Colonic mucosa (tissue), 4 donors: ENCODE measurements around the gene MIA3. TPM values are rescaled to one million over a fixed set of nuclear protein-coding genes. Genes with fewer than 3 reads are reported as not detected.

Experiments
- DNase-seq: peaks from one replicate; pipeline ENCODE4 v3.0.0-alpha.2; 2020
- H3K27ac ChIP-seq: fragments of 200-600 bp; one replicate; pipeline ENCODE4 v1.8.0; 2021
- H3K27me3 ChIP-seq: fragments of 200-600 bp; one replicate; pipeline ENCODE4 v1.8.0; 2021
- H3K36me3 ChIP-seq: fragments of 200-600 bp; one replicate; pipeline ENCODE4 v1.8.0; 2021
- H3K4me1 ChIP-seq: fragments of 200-600 bp; one replicate; pipeline ENCODE4 v1.8.0; 2021; ENCODE audit warnings: mild to moderate bottlenecking
- H3K4me3 ChIP-seq: fragments of 200-600 bp; one replicate; pipeline ENCODE4 v1.8.0; 2021
- H3K9ac ChIP-seq, 2 donors: one replicate each; pipeline ENCODE4 v1.7.0; 2013; ENCODE audit warnings: control low read depth in 2 of 2, low read depth in 2 of 2, low read length in 2 of 2
- H3K9me3 ChIP-seq: fragments of 200-600 bp; one replicate; pipeline ENCODE4 v1.8.0; 2021
- intact Hi-C: fragments of 100-400 bp; cut with DNase I; formaldehyde crosslinking; loops from one replicate; pipeline ENCODE4 v1.14.1; 2022
- total RNA-seq, 2 donors: library from RNA; stranded (reverse); fragmentation: NEBNext Ultra II Directional in 1 of 2; extraction: Animal tissue kit (Norgen Biotek cat#: 25700) in 1 of 2; gene quantifications; one replicate each; pipeline ENCODE4 v1.2.1, GENCODE V29; 2021
- TF ChIP-seq, protein P1 (sequence below): fragments of 200-600 bp; IDR thresholded peaks from one replicate; pipeline ENCODE4 v1.8.0; 2022; ENCODE audit warnings: antibody characterized with exemption, mild to moderate bottlenecking
- donor health status: healthy.
- donor health status: DM: no; HTN: no; CAD: no.
- donor health status: DM: no; HTN: no; CAD: no.

The MIA3 gene
- total RNA-seq, 2 donors from 2014 or later = 63.5 to 92.4 TPM

DNA sequence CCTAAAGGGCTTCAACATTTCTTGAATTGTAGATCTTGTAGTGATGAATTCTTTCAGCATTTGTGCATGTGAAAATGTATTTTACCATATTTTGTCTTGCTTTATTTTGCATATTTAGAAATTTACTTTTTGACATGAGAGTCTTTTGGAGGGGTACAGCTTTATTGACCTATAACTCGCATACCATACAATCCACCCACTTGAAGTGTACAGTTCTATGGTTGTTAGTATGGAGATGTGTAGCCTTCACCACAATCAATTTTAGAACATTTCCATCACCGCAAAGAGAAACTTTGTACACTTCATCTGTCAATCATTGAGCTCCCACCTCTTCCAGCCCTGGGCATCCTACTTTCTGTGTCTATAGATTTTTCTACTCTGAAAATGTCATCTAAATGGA, 7.2 kb upstream of the MIA3 start:
- intact Hi-C loops = no loop called here
- Histone ChIP-seq H3K4me1 (no peaks in the 10 kb centered on the region), H3K9me3 (no peaks in the 10 kb centered on the region), H3K27me3 (no peaks in the 10 kb centered on the region), H3K9ac (no peak overlapping the region), H3K36me3 (no peaks in the 10 kb centered on the region), H3K27ac (no peak overlapping the region), H3K4me3 (no peak overlapping the region)
- no peak for DNase-seq
- TF ChIP-seq, protein P1, sequence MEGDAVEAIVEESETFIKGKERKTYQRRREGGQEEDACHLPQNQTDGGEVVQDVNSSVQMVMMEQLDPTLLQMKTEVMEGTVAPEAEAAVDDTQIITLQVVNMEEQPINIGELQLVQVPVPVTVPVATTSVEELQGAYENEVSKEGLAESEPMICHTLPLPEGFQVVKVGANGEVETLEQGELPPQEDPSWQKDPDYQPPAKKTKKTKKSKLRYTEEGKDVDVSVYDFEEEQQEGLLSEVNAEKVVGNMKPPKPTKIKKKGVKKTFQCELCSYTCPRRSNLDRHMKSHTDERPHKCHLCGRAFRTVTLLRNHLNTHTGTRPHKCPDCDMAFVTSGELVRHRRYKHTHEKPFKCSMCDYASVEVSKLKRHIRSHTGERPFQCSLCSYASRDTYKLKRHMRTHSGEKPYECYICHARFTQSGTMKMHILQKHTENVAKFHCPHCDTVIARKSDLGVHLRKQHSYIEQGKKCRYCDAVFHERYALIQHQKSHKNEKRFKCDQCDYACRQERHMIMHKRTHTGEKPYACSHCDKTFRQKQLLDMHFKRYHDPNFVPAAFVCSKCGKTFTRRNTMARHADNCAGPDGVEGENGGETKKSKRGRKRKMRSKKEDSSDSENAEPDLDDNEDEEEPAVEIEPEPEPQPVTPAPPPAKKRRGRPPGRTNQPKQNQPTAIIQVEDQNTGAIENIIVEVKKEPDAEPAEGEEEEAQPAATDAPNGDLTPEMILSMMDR = no peak

DNA sequence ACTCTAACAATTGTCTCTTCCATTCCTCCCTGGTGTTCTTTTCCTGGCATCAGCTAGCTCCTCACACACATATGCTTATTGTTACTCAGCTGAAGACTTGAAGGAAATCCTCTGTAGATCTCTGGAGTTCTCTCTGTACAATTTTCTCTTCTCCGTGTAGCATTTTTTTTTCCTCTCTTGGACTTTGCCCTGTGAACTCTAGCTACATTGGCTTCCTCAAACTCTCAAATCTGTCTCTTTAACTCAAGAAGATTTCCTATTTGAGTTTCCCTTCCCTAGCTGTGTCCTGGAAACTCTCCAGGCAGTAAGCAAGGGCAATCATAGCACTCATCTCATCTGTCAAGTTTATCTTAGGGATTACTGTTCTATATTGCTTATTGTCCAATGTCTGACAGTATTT, 4.3 kb upstream of the MIA3 start:
- H3K27ac ChIP-seq = peak overlapping the region; percentile 20
- no peaks in the 10 kb centered on the region for H3K27me3 ChIP-seq
- TF ChIP-seq, protein P1 = no peak
- H3K4me3 ChIP-seq = no peak overlapping the region
- intact Hi-C loops = no loop called here
- H3K4me1 ChIP-seq = no peaks in the 10 kb centered on the region
- DNase-seq = no peak
- no peak overlapping the region for H3K9ac ChIP-seq
- H3K36me3 ChIP-seq = no peaks in the 10 kb centered on the region
- no peaks in the 10 kb centered on the region for H3K9me3 ChIP-seq

DNA sequence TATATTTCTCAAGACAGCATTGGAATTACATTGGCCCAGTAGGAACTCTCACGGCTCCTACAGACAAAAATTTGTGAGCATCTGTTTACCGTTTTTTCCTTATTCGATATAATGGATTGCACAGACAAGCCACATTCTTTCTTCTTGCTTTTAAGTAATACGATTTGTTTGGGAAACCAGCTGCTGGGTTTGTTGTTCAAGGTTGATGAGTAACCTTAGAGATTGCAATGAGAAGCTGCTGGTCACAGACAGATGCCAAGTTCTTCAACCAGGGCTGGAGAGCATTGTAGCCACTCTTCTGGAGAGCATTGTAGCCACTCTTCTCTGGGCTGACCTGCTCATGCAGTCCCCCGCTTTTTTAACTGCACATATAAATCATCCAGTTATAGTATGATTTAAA, 1.4 kb upstream of the MIA3 start:
- Histone ChIP-seq H3K9me3 (no peaks in the 10 kb centered on the region), H3K9ac (no peak overlapping the region), H3K4me3 (no peak overlapping the region), H3K36me3 (no peaks in the 10 kb centered on the region), H3K4me1 (no peaks in the 10 kb centered on the region), H3K27me3 (no peaks in the 10 kb centered on the region), H3K27ac (no peak overlapping the region)
- TF ChIP-seq, protein P1 = no peak
- intact Hi-C loops = no loop called here
- DNase-seq = no peak

DNA sequence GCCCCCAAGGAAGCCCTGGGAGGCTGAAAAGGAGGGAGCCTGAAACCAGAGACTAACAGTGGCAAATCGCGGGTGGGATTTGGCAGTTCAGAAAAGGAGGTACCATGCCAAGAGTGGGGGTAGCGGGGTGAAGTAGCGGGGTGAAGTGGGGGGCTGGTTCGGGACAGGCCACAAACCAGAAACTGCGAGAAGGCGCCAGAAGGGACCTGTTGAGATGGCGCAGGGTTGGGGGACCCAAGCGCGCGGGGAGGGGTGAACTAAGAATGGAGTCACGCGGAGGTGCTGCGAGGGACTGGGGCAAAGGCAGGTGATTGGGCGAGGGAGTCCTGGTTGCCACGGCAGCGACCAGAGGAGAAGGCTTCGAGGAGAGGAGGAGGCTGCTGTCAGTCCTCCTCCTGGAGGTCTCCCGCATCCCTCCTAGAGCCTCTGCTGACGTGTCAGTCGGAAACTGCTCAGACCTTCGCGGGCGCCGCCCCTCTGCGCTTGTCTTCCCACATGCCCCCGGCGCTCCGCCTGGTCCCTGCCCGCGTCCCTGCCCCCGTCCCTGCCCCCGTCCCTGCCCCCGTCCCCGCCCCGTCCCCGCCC, 438 bp upstream of the MIA3 start:
- Histone ChIP-seq H3K9me3 (no peaks in the 10 kb centered on the region), H3K9ac (peak overlapping the region; percentile 54 to 56), H3K27me3 (no peaks in the 10 kb centered on the region), H3K4me3 (peak overlapping the region; percentile 44), H3K36me3 (no peaks in the 10 kb centered on the region), H3K27ac (peak overlapping the region; percentile 50), H3K4me1 (no peaks in the 10 kb centered on the region)
- TF ChIP-seq, protein P1 = no peak
- peak; percentile 92 for DNase-seq
- intact Hi-C loops = no loop called here

DNA sequence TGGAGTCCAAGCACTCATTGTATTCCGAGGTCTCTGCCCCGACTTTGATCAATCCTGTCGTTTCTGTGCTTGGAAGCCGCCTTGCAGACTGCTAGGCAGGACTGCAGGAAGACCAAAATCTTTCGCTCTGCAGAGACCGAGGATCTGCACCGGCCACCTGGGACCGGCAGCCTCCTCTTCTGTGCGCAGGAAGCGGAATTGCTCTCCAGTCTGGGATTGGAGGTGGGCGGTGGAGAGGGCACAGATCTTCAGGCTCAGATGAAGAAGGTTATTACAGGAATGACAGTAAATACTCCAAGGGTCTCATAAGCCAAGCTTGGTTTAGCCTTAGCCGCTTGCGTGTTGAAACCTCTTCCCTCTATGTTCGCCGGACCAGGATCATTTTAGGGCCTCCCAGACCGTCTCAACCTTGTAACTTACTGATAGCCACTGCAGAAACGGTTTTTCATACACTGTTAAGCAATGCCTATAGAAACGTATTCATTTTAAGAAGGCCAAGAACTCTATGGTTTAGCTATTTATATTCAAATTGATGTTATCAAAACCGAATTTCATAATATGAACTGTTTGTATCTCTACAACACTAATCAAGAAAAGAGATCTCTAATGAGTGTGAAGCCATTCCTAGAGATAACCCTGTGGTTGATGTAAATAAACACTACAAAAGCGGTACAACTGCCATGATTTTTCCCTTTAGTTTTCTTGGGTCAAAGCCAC, 1.1 kb downstream of the MIA3 start:
- Histone ChIP-seq H3K27me3 (no peaks in the 10 kb centered on the region), H3K36me3 (no peaks in the 10 kb centered on the region), H3K4me3 (peak overlapping the region; percentile 95), H3K9ac (peak overlapping the region; percentile 80 to 85), H3K27ac (peak overlapping the region; percentile 67), H3K9me3 (no peaks in the 10 kb centered on the region), H3K4me1 (no peaks in the 10 kb centered on the region)
- TF ChIP-seq, protein P1 = no peak
- intact Hi-C loops = no loop called here
- DNase-seq = peak; percentile 45
